OCI-LY1 (cell line): ENCODE data around the gene CEP20.

Experiments used
- H2AFZ ChIP-seq: fragments of 200-600 bp; sonication (generic), shearing (Covaris generic); 2 replicates; pipeline ENCODE4 v1.6.0; 2014; ENCODE audit warnings: antibody characterized with exemption, mild to moderate bottlenecking, low read length
- H3F3A ChIP-seq: fragments of 200-600 bp; sonication (generic), shearing (Covaris generic); 2 replicates; pipeline ENCODE4 v1.6.0; 2014; ENCODE audit warnings: mild to moderate bottlenecking, antibody characterized with exemption, low read length, moderate library complexity; ENCODE audit not compliant: insufficient read depth
- H3K27ac ChIP-seq: fragments of 200-600 bp; sonication (generic); 2 replicates; pipeline ENCODE4 v1.5.1; 2014; ENCODE audit warnings: low read length, mixed run types, mild to moderate bottlenecking, low read depth; ENCODE audit not compliant: poor library complexity, severe bottlenecking
- H3K27me3 ChIP-seq: fragments of 200-600 bp; sonication (generic); 2 replicates; pipeline ENCODE4 v1.6.0; 2014; ENCODE audit warnings: antibody characterized with exemption, mild to moderate bottlenecking, low read length, moderate library complexity; ENCODE audit not compliant: insufficient read depth
- H3K36me3 ChIP-seq: fragments of 200-600 bp; sonication (generic); 2 replicates; pipeline ENCODE4 v1.6.1; 2014; ENCODE audit warnings: mild to moderate bottlenecking, antibody characterized with exemption, low read length, moderate library complexity, mixed read lengths; ENCODE audit not compliant: insufficient read depth
- H3K4me1 ChIP-seq: fragments of 200-600 bp; sonication (generic); 2 replicates; pipeline ENCODE4 v1.5.1; 2014; ENCODE audit warnings: mild to moderate bottlenecking, low read length, moderate library complexity; ENCODE audit not compliant: insufficient read depth, severe bottlenecking
- H3K4me2 ChIP-seq: fragments of 200-600 bp; sonication (generic), shearing (Covaris generic); 2 replicates; pipeline ENCODE4 v1.6.1; 2014; ENCODE audit warnings: low read length
- H3K4me3 ChIP-seq: fragments of 200-600 bp; sonication (generic); 2 replicates; pipeline ENCODE4 v1.5.1; 2014; ENCODE audit warnings: low read length, low read depth, mild to moderate bottlenecking, mixed read lengths; ENCODE audit not compliant: poor library complexity, severe bottlenecking
- H3K79me2 ChIP-seq: fragments of 200-600 bp; shearing (Covaris generic); 2 replicates; pipeline ENCODE4 v1.6.1; 2016; ENCODE audit warnings: mixed run types, low read length, mixed read lengths; ENCODE audit not compliant: insufficient read depth
- H3K9ac ChIP-seq: fragments of 200-600 bp; sonication (generic), shearing (Covaris generic); 2 replicates; pipeline ENCODE4 v1.6.1; 2014; ENCODE audit warnings: mild to moderate bottlenecking, low read length, mixed read lengths
- H3K9me2 ChIP-seq: fragments of 200-600 bp; sonication (generic), shearing (Covaris generic); 2 replicates; pipeline ENCODE4 v1.6.1; 2014; ENCODE audit warnings: low read depth, mild to moderate bottlenecking, low read length, mixed read lengths
- H3K9me3 ChIP-seq: fragments of 200-600 bp; shearing (Covaris generic); 2 replicates; pipeline ENCODE4 v1.6.1; 2014; ENCODE audit warnings: low read length, mixed read lengths
- H4K20me1 ChIP-seq: fragments of 200-600 bp; sonication (generic), shearing (Covaris generic); 2 replicates; pipeline ENCODE4 v1.6.0; 2016; ENCODE audit warnings: mild to moderate bottlenecking, low read length; ENCODE audit not compliant: insufficient read depth
- CTCF ChIP-seq: fragments of 200-600 bp; sonication (generic), shearing (Covaris generic); IDR thresholded peaks from 2 replicates; pipeline ENCODE4 v1.5.1; 2017; ENCODE audit warnings: mild to moderate bottlenecking, antibody characterized with exemption, low read length, moderate library complexity, mixed read lengths
- EZH2 ChIP-seq: fragments of 200-600 bp; sonication (generic), shearing (Covaris generic); IDR thresholded peaks from 2 replicates; pipeline ENCODE4 v1.8.0; 2017; ENCODE audit warnings: borderline replicate concordance, mixed run types, mild to moderate bottlenecking, antibody characterized with exemption, low read length, moderate library complexity, mixed read lengths

Gene CEP20

GRCh38 chr16:15933781-15934180 lies 45.4 kb upstream of the CEP20 start:
- H3K36me3 ChIP-seq, result no peaks in the 10 kb centered on the region; the same call in 1 of the 2 replicates
- TF ChIP-seq CTCF (no peak), EZH2 (no peak)
- H3K27ac ChIP-seq, result no peak overlapping the region
- no peak overlapping the region for H3K4me2 ChIP-seq
- no peaks in the 10 kb centered on the region for H3K79me2 ChIP-seq
- no peaks in the 10 kb centered on the region for H3K27me3 ChIP-seq
- H3K9me3 ChIP-seq, result peaks cover 5% of the 10 kb centered on the region
- no peaks in the 10 kb centered on the region for H3K4me1 ChIP-seq
- H3K9ac ChIP-seq, result no peak overlapping the region
- H3K9me2 ChIP-seq, result no peaks in the 10 kb centered on the region
- H3F3A ChIP-seq, result no peaks in the 10 kb centered on the region
- H4K20me1 ChIP-seq, result no peaks in the 10 kb centered on the region
- no peak overlapping the region for H3K4me3 ChIP-seq
- no peak overlapping the region for H2AFZ ChIP-seq

- H3K79me2 ChIP-seq, result no peaks in the 10 kb centered on the region
- H3K27me3 ChIP-seq, result no peaks in the 10 kb centered on the region
- no peak overlapping the region for H3K4me3 ChIP-seq
- H3K27ac ChIP-seq, result no peak overlapping the region
- no peaks in the 10 kb centered on the region for H3F3A ChIP-seq
- H3K4me2 ChIP-seq, result no peak overlapping the region
- H3K9me3 ChIP-seq, result peaks cover 5% of the 10 kb centered on the region
- H3K4me1 ChIP-seq, result no peaks in the 10 kb centered on the region
- no peaks in the 10 kb centered on the region; the same call in 1 of the 2 replicates for H3K36me3 ChIP-seq
- H2AFZ ChIP-seq, result no peak overlapping the region
- no peaks in the 10 kb centered on the region for H4K20me1 ChIP-seq
- no peaks in the 10 kb centered on the region for H3K9me2 ChIP-seq
- no peak for TF ChIP-seq EZH2
- no peak for TF ChIP-seq CTCF
- H3K9ac ChIP-seq, result no peak overlapping the region
These were observed 44.5 kb upstream of the CEP20 start for GRCh38 chr16:15932939-15933338.

GRCh38 chr16:15928261-15929104 lies 40.1 kb upstream of the CEP20 start:
- no peaks in the 10 kb centered on the region for H3K27me3 ChIP-seq
- H3K9me3 ChIP-seq, result no peaks in the 10 kb centered on the region
- H3K36me3 ChIP-seq, result no peaks in the 10 kb centered on the region
- H3K4me2 ChIP-seq, result no peak overlapping the region
- no peak overlapping the region for H3K4me3 ChIP-seq
- H2AFZ ChIP-seq, result no peak overlapping the region
- no peaks in the 10 kb centered on the region for H3K9me2 ChIP-seq
- no peak overlapping the region for H3K27ac ChIP-seq
- TF ChIP-seq CTCF (no peak), EZH2 (no peak)
- H3F3A ChIP-seq, result no peaks in the 10 kb centered on the region
- no peaks in the 10 kb centered on the region for H3K79me2 ChIP-seq
- no peaks in the 10 kb centered on the region for H4K20me1 ChIP-seq
- H3K9ac ChIP-seq, result no peak overlapping the region
- H3K4me1 ChIP-seq, result no peaks in the 10 kb centered on the region
